ENCODE measurements around the gene RIN3.
A peak's percentile ranks its signal among the peaks of the same experiment; 100 is the strongest.

Gene RIN3

DNA sequence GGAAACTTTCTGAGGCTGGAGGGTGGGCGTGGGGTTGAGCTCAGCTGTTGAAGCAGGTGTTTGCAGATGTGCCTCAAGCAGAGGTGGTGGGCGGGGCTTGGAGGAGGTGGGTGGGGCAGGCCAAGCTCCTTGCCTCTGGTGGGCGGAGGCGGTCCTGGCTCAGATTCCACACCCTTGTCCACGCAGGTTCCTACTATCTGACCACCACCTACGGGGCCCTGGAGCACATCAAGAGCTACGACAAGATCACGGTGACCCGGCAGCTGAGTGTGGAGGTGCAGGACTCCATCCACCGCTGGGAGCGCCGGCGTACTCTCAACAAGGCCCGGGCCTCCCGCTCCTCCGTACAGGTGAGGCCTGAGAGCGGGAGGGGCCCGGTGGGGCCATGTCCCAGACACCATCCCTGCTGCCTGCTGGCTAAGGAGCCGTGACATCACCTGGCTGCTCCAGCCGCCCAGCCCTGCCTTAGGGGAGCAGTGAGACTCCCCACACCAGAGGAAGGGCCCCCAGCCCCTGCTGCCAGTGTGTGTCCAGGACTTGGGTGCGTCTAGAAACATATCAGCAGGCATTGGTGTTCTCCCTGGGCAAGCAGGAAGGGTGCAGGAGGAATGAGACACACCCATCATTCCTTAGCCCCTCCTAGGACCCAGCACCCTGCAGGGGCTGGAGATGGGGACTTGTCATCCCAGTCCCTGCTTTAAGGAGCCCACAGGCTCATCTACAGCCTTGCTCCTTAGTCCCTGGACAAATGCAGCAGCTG, 171.4 kb downstream of the RIN3 start:
- no peak for DNase-seq (ENCODE audit: low read depth in 1 of 2, low spot score in 1 of 2)

DNA sequence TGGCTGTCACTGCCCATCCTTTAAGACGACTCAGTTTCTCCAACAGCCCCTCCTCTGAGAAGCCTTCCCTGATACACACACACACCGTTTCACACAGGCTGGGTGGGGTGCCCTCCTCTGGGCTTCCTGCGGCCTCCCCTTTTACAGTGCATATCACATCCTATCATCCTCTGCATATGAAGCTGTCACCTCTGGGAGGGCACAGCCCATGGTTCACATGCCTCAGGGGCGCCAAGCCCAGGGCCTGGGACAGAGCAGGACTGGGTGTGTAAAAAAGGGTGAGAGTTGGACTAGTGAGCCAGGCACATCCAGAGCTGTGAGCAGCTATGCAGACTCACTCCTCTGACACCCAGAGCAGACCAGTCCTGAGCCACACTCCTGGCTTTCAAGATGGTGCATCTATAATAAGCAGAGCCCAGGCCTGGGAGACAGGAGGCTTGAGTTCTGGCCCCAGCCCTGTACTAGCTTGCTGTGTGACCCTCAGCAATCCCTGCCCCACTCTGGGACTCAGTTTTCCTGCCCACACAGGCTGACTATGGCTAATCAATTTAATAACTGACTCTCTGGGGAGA, 172.3 kb downstream of the RIN3 start:
- no peak for DNase-seq (ENCODE audit: low read depth in 1 of 2, low spot score in 1 of 2)

DNA sequence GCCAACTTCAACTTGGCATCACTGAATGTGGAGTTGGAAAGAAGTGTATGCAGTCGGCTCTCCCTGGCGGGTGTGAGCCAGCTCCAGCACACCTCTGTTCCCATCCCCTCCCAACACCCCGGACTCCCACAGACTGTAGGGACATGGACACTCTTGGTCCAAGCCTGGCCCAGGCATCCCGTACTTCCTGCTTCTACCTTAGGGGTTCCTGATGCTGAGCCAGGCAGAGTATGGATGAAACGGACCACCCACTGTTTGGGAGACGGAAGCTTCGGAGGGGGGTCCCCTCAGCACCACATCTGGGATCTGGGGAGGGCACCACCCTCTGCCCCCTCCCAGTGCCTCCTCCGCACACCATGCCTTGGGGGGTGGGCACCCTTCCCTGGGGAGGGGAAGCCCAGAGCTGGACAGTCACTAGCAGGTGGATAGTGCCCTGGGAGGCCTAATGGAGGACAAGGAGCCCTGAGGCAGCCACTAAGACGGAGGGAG, 172.9 kb downstream of the RIN3 start:
- DNase-seq (ENCODE audit: low read depth in 1 of 2, low spot score in 1 of 2) = no peak

DNA sequence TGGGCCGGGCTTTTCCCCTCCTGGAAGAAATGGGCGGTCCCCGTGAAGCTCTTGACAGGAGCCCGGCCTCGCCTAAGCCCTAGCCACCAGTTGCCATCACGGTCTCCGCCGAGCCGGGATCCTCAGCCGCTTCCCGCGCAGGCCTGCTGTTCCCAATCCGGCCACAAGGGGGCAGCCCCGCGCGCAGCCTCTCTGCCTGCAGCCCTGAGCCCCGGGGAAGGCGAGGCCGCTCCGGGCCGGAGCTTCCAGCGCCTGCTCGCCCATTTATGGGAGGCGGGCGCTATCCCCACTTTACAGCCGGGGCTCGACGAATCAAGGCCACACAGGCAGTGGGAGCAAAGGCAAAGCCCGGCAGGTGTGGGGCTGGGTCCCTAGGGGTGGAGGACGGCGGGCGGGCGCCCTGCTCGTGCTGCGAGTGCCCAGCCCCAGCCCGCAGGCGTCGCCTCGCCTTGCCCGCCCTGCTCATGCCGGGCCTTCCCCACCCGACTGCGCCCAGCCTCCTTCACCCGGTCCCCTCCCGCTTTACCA, 173.4 kb downstream of the RIN3 start:
- DNase-seq (ENCODE audit: low read depth in 1 of 2, low spot score in 1 of 2) = peak; percentile 40 to 66

DNA sequence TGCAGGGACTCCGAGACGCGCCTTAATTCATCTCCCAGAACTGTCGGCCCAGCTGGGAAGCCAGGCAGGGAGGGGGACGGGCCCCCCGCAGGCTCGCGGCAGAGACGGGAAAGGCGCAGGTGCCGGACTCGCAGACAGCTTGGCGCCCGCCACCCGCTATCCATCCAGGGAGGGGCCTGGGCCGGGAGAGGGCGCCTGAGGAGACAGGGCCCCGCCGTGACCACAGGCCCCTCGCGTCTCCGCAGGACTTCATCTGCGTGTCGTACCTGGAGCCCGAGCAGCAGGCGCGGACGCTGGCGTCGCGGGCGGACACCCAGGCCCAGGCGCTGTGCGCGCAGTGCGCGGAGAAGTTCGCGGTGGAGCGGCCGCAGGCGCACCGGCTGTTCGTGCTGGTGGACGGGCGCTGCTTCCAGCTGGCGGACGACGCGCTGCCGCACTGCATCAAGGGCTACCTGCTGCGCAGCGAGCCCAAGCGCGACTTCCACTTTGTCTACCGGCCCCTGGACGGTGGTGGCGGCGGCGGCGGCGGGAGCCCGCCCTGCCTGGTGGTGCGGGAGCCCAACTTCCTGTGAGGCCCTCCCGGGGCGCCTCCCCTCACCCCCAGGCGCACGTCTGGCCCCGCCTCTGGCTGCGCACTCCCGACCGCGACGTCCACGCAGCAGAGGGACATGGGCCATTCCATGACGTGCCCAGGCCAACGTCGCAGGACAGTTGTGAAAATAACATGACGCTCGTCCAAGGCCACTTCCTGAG, 174.3 kb downstream of the RIN3 start:
- DNase-seq (ENCODE audit: low read depth in 1 of 2, low spot score in 1 of 2) = no peak

DNA sequence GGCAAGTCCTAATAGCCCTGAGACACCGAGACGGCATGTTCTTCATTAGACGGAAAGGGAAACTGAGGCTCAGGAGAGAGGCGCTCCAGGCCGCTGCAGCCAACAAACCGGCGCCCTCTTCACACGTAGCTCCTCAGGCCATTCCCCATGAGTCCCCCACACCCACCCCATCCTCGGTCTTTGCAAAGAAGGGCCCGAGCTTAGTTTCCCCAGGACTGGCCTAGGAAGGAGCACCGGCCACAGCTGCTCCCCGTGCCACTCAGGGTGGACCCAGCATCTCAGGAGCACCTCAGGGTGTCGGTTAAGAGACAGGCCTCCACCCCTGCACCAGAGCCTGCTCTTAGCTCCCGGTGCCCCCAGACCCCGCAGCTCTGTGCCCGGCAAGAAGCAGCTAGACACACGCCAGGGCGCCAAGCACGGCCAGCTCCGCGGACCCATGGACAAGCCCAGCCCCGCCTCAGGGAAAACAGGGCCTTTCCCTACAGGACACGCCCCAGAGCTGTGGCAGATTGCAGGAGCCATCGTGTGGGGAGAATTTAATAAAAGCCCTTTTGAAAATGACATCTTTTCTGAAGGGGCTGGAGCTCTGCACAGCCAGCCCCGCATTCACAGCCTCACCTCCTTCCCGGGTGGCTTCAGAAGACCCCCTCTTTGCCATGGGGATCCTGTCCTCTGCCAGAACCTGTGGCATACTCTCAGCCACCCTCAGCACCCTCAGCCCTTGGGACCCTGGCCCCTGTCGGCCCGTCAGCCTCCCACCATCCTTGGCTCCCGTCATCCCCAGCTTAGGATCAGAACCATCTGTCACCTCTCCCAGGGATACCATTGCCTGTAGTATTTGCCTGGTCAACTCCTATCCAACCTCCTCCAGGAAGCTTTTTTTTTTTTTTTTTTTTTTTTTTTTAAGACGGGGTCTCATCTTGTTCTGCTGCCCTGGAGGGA, 175.1 kb downstream of the RIN3 start:
- DNase-seq (ENCODE audit: low read depth in 1 of 2, low spot score in 1 of 2) = no peak

DNA sequence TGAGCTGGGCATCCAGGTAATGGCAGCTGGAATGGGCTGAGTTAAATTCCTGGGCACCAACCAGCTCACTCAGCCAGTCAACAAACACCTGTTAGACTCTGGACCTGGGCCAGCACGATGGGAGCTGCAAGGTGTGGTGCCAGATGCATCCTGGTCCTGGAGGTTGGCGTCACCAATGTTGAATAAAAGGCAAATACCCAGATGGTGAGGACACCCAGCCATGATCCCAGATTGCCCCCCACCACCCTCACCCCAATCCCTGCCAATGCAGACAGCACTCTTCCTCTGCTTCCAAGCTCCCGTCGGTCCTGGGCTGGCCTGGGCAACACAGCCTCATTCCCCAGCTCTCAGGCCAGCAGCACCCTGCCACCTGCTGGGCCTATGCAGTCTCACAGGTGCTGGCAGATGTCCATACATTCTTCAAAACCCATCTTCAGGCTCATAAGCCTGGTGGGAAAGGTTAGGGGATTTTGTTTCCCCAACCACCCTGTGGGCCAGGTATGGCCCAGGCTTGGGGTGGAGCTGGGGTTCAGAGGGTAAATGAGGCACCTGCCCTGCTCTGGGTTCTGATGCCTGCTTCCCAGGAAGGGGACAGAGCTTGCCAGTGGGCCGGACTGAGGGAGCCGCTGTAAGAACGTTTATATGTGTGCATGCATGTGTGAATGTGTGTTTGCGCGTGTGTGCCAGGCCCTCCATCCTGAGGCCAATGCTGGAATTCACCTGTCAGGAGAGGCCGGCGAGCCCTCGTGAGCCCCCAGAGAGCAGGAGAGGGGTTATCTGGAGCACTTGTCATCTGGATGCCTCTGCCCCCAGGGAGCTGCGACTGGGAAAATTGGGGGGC, 176.8 kb downstream of the RIN3 start:
- no peak for DNase-seq (ENCODE audit: low read depth in 1 of 2, low spot score in 1 of 2)

DNA sequence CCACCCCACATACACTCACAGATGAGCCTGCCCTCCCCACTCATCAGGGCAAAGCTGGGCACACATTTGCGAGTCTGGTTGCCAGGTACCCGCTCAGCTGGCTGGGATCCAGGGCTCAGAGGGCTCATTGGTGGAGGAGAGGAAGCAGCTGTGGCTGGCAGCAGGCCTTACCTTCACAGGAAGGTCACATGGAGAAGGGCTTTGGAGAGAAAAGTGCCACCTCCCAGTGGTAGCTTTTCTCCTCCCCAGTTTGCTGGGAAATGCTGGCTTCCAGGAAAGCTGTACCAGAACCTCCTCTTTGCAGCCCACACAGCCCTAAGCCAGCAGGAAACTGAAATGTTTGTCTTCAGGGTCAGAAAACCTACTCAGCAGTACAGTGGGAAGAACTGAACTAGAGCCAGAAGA, 179.2 kb downstream of the RIN3 start:
- DNase-seq (ENCODE audit: low read depth in 1 of 2, low spot score in 1 of 2) = peak in 1 of 2 donors; percentile 19

DNA sequence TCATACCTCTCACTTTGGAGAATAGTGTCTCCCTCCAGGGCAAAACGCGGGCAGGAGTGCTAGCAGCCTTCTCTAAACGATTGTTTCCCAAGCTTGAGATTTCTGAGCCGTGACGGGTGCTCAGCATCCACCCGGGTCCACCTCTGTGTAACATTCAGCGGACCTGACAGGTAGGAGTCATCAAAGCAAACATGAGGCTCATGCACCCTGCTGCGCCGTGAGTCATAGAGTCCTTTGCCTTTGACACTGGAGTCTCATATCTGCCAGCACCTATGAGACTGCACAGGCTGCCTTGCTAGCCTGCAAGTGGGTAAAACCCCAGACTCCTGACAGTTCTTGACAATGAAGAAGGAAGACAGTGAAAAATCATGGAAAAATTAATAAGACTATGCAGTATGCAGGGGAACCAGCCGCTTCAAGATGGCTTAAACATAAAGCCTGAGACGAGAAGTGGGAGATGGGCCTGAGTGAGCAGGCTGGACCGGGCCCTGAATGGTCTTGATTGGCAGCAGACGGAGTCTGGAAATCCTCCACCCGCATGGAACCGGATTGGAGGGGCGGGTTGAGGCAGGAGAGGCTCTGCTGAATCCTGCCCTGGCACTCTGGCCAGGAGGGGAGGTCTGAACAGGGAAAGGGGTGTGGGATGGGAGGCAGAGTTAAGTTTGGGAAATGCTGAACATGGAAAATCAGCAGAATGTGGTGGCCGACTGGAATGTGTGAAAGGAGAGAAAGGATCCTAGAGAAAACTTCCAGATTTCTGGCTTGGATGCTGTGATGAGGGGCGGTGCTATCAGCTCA, 180.6 kb downstream of the RIN3 start:
- no peak for DNase-seq (ENCODE audit: low read depth in 1 of 2, low spot score in 1 of 2)

DNA sequence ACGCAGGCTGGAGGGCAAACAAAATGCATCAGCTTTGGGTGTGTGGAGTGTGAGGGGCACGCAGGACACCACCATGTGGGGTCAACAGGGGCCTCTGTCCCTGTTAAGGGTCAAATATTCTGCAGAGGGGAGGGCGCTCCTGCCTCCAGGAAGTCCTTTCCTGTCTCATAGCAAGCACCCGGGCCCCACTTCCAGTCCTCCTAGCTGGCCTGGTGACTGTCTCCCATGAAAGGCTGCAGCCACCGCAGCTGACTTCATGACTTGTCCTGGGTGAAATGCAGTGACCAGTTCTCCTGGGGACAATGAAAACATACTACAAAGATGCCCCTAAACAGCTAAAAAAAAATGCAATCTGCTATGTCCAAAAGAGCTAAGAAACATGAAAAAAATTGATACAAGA, 181.2 kb downstream of the RIN3 start:
- no peak for DNase-seq (ENCODE audit: low read depth in 1 of 2, low spot score in 1 of 2)

DNA sequence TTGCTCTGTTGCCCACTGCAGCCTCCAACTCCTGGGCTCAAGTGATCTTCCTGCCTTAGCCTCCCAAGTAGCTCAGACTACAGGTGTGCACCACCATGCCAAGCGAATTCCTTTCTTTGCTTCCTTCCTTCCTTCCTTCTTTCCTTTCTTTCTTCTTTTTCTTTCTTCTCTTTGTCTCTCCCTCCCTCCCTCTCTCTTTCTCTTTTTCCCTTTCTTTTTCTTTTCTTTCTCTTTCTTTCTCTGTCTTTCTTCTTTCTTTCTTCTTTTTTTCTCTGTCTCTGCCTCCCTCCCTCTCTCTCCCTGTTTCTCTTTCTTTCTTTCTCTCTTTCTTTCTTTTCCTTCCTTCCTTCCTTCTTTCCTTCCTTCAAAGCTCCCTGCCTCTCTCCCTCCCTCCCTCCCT, 182.0 kb downstream of the RIN3 start:
- no peak for DNase-seq (ENCODE audit: low read depth in 1 of 2, low spot score in 1 of 2)

DNA sequence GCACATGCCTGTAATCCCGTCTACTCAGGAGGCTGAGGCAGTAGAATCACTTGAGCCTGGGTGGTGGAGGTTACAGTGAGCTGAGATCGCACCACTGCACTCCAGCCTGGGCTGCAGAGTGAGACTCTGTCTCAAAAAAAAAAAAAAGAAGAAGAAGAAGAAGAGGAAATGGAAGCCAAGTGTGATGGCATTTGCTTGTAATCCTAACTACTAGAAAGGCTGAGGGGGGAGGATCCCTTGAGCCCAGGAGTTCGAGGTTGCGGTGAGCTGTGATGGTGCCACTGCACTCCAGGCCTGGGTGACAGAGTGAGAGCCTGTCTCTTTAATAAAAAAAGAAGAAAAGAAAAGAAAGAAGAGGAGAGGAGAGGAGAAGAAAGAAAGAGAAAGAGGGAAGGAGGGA, 182.8 kb downstream of the RIN3 start:
- no peak for DNase-seq (ENCODE audit: low read depth in 1 of 2, low spot score in 1 of 2)

DNA sequence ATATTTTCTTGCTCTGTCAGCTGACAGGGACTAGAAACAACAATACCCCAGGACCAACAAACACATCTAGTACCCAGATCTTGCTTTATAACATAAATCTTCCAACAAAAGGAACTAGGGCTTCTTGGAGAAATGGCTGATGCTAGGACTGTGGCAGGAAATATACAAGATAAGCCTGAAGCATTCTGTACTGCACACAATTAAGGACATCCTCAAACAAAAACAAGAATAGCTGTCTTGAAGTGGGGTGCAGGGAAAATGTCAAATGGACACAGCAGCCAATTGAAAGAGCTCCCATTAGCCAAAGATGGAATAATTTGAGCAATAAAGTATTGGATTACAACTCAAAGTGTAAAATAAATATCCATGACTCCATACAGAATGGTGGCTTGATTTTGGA, 184.8 kb downstream of the RIN3 start:
- no peak for DNase-seq (ENCODE audit: low read depth in 1 of 2, low spot score in 1 of 2)

DNA sequence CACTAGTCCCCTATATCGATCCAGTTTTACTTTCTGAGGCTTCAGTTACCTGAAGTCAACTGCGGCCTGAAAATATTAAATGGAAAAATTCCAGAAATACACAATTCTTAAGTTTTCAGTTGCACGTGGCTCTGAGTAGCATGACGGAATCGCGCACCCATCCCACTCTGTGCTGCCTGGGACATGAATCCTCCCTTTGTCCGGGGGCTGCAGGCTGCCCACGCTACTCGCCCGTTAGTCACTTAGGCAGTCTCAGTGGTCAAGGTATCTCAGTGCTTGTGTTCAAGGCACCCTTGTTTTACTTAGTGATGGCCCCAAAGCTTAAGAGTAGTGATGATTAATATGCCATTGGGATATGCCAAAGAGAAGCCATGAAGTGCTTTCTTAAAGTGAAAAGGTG, 188.2 kb downstream of the RIN3 start:
- DNase-seq (ENCODE audit: low read depth in 1 of 2, low spot score in 1 of 2) = no peak

DNA sequence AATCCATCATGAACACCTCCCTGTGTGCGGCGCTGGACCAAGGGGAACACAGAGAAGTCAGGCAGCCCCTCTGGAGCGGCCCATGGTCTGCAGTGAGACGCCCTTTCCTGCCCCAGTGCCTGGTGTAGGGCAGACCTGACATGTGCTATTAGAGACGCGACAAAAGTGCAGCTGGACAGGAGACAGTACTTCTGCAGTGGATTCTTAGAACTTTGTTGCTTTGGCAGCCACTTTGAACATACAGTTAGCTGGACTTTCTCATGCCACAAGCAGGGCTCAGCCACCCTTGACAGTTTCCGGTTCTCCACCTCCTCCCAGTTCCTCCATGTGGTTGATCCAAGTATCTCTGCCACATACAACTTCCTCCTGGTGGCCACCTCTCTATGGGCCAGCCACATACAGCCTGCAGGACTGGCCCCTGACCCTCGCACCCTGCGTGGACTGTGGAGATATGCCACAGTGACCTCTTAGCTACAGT, 188.9 kb downstream of the RIN3 start:
- DNase-seq (ENCODE audit: low read depth in 1 of 2, low spot score in 1 of 2) = no peak

DNA sequence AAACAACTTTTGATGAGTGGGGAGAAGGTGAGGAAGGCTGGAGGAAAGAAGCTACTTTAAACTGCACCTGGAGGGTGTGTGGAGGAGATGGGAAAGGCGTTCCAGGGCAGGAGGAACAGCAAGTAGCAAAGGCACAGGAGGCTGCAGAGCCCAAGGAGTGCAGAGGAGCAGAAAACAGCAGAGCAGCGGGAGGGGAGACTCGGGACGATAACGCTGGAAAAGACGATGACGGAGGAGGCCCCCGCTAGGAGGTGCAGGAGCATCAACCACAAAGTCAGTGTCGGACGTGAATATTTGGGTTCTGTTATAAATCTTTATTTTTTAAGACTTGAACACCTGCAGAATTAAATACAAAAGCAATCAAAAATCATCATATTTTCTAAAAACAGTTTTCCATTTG, 189.9 kb downstream of the RIN3 start:
- no peak for DNase-seq (ENCODE audit: low read depth in 1 of 2, low spot score in 1 of 2)

DNA sequence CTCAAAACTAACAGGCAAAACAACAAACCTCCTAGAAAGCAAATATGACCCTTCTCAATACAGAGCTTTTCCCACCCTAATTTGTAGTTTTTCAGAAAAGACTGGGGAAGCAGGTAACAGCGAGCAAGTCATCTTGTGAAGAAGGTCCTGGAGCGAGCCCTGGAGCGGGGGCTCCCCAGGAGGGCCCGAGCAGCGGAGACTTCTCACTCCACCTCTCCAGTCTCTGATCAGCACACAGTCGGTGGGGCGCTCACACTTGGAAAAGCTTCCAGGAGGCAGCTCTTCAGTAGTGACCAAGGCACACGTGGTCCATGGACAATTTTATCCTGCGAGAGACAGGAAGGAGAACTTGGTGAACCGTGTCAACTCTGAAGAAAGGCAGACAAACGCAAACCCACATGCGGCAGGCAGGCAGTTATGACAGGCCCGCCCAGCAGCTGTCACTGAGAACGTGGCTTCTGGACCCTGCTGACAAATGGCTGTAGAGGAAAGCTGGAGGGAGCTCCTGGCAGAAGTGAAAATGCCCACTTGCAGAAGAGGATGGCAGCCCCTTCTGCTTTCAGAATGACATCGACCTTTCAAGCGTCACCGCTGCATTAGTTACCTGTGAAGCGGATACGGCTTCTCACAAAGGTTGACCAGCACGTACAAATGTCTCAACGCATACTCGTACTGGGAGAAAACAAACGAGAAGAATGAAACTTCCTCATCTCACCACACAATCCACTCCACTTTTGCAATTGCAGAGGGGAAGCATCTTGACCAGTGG, 190.6 kb downstream of the RIN3 start:
- no peak for DNase-seq (ENCODE audit: low read depth in 1 of 2, low spot score in 1 of 2)

DNA sequence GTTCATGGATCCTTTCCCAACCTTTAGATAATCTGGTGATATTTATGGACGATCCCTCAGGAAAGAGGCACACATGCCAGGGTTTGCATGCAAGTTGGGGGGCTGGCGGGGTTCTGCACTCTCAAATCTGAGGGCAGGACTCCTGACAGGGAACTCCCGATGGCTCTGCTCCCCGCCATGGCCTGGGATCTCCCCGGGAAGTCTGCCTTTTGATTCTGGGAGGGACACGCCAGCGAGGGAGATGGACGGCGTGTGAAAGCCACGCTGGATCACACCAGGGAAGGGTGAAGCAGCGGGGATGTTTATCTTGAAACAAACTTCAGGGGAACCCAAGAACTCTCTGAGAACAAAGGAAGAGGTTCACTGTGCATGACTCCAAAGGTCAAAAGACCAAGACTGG, 191.2 kb downstream of the RIN3 start:
- no peak for DNase-seq (ENCODE audit: low read depth in 1 of 2, low spot score in 1 of 2)

Measured in activated T-helper 1 cell treated with anti-CD3 and anti-CD28 coated beads, Interleukin-2, amount 50 U/mL, for 16 hours (primary cell).